ENCODE measurements around the gene SLC29A2. TPM values are rescaled to one million over a fixed set of nuclear protein-coding genes. Genes with fewer than 3 reads are reported as not detected.

SLC29A2 gene
- total RNA-seq, 4 donors from 2014 or later, result 7.5 to 32.4 (median 14.4) TPM

DNA sequence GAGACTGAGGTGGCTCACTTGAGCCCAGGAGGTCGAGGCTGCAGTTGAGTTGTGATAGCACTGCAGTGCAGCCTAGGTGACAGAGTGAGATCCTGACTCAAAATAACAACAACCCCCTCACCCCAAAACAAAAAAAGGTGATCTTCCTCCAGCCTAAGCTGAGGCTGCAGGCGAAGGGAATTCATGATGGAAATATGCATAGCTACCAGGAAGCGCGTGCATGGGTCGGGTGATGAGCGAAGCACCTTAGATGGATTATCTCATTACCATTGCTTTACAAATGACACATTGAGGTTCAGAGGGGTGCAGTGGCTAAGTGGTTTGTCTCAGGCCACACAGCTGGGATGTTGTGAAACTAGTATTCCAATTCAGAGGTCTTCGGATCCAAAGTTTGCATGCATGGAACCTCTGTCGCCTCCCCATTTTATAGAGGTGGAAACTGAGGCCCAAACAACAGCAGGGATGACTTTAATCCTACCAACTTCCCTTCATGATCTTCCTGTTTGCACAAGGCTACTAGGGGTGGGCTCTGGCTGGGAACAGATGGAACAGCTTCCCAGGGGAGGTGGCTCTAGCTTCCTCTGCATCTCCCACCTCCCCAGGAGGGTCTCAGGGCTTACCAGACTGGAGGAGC is 4.6 kb downstream of the SLC29A2 start:
- H3K4me3 ChIP-seq, result no peak overlapping the region
- H3K36me3 ChIP-seq, result no peaks in the 10 kb centered on the region

DNA sequence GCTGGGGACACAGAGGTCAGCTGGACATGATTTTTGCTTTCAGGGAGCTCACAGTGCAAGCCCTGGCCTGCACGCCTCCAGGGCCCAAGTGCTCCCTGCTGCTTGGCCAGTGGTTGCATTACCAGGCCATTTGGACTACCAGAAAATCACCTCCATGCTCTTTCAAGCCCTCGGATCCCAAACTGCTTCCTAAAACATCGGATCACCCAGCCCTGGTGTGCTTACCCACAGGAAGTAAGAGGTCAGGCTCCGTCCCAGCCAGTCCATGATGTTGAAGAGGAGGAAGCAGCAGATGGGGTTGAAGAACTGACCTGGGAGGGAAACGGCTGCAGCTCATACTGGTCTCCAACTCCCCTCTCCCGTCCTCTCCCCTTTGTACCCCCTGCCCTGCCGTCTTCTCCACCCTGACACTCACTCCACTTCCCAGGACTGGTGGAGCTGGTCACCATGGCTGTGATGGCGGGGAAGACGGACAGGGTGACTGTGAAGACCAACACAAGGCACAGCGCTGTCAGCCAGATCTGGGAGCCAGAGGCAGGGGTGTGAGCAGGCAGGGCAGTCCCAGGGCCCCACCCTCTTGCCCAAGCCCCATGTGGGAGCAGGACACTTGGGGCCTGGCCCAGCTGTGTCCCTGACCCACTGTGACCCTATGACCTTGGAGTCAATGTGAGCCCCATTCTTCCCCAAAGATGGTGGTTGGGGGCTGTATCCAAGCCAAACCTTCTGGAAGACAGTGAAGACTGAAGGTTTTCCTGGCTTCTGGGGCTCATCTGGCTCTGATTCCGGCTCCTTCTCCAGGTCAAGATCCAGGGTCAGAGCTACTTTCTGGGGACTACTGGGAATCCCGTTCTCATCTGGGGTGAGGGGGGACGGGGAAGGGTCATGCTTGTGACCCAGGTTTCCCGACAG is 5.6 kb downstream of the SLC29A2 start:
- no peak for TF ChIP-seq POLR2A (IDR thresholded peaks at IDR 0.05)
- TF ChIP-seq, protein P1, sequence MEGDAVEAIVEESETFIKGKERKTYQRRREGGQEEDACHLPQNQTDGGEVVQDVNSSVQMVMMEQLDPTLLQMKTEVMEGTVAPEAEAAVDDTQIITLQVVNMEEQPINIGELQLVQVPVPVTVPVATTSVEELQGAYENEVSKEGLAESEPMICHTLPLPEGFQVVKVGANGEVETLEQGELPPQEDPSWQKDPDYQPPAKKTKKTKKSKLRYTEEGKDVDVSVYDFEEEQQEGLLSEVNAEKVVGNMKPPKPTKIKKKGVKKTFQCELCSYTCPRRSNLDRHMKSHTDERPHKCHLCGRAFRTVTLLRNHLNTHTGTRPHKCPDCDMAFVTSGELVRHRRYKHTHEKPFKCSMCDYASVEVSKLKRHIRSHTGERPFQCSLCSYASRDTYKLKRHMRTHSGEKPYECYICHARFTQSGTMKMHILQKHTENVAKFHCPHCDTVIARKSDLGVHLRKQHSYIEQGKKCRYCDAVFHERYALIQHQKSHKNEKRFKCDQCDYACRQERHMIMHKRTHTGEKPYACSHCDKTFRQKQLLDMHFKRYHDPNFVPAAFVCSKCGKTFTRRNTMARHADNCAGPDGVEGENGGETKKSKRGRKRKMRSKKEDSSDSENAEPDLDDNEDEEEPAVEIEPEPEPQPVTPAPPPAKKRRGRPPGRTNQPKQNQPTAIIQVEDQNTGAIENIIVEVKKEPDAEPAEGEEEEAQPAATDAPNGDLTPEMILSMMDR (IDR thresholded peaks at IDR 0.05), result no peak
- TF ChIP-seq EP300 (IDR thresholded peaks at IDR 0.05; ENCODE audit: low read depth), result no peak
- Histone ChIP-seq H3K27me3 (peaks cover 3% of the 10 kb centered on the region), H3K4me3 (no peak overlapping the region), H3K9me3 (no peaks in the 10 kb centered on the region), H3K27ac (no peak overlapping the region), H3K4me1 (peaks cover 0 to 11% (median 6%) of the 10 kb centered on the region in 4 donors), H3K36me3 (no peaks in the 10 kb centered on the region)
- WGBS, 2 donors (ENCODE audit: low coverage in 1 of 2), result 80 to 82% methylated on average over 1 to 14 of the region's 14 CpGs
- intact Hi-C loops (cut with DNase I; ENCODE audit: low total_unique reads) (no loop called here), in situ Hi-C loops (cut with MboI; ENCODE audit: low pct_ligation_motif_present in 1 of 4, low pct_unique_long_range_greater_than_20kb in 1 of 4, low sequenced_read_pairs in 3 of 4) (no loop called here)
- no peak for DNase-seq

More for the DNA sequence above, 4.6 kb downstream of the SLC29A2 start:
- no peak for DNase-seq
- H3K9me3 ChIP-seq, result no peaks in the 10 kb centered on the region
- 91 to 97% methylated on average over 5 to 8 of the region's 8 CpGs for WGBS, 2 donors (ENCODE audit: low coverage in 1 of 2)
- in situ Hi-C loops (cut with MboI; ENCODE audit: low pct_ligation_motif_present in 1 of 4, low pct_unique_long_range_greater_than_20kb in 1 of 4, low sequenced_read_pairs in 3 of 4), result no loop called here
- peaks cover 0 to 19% (median 11%) of the 10 kb centered on the region in 4 donors for H3K4me1 ChIP-seq
- intact Hi-C loops (cut with DNase I; ENCODE audit: low total_unique reads), result no loop called here
- TF ChIP-seq POLR2A (IDR thresholded peaks at IDR 0.05), result no peak
- TF ChIP-seq, protein P1 (IDR thresholded peaks at IDR 0.05), result no peak
- TF ChIP-seq POLR2AphosphoS5 (IDR thresholded peaks at IDR 0.05), result no peak
- TF ChIP-seq EP300 (IDR thresholded peaks at IDR 0.05; ENCODE audit: low read depth), result no peak
- no peak overlapping the region for H3K27ac ChIP-seq
- H3K27me3 ChIP-seq, result peaks cover 7% of the 10 kb centered on the region

DNA sequence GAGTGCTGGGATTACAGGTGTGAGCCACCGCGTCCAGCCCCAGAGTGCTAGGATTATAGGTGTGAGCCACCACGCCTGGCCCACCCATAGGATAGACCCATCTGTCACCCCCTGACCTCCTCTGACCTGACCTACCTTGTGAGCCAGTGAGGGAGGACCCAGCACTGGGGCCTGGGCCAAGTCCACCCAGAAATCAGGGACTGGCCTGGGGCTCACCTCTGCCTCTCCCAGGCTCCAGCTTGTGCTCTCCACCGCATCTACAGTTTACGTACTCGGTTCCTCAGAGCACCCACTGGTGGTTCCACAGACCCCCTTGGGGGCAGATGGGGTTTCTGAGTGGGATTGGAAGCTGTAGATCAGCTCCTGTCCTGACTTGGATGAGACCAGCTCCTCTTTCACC is 6.4 kb downstream of the SLC29A2 start:
- DNase-seq, result no peak
- 94% methylated on average over 6 of the region's 6 CpGs; no CpG with 5 or more reads in 1 of the 2 donors for WGBS, 2 donors (ENCODE audit: low coverage in 1 of 2)
- TF ChIP-seq EP300 (IDR thresholded peaks at IDR 0.05; ENCODE audit: low read depth) (no peak), POLR2AphosphoS5 (IDR thresholded peaks at IDR 0.05) (no peak), POLR2A (IDR thresholded peaks at IDR 0.05) (no peak)
- TF ChIP-seq, protein P1 (IDR thresholded peaks at IDR 0.05), result no peak
- no peaks in the 10 kb centered on the region for H3K36me3 ChIP-seq
- H3K9me3 ChIP-seq, result no peaks in the 10 kb centered on the region
- no peaks in the 10 kb centered on the region for H3K27me3 ChIP-seq
- no peak overlapping the region for H3K27ac ChIP-seq
- H3K4me1 ChIP-seq, result peaks cover 0 to 7% (median 3%) of the 10 kb centered on the region in 4 donors
- in situ Hi-C loops (cut with MboI; ENCODE audit: low pct_ligation_motif_present in 1 of 4, low pct_unique_long_range_greater_than_20kb in 1 of 4, low sequenced_read_pairs in 3 of 4), result no loop called here
- no peak overlapping the region for H3K4me3 ChIP-seq
- intact Hi-C loops (cut with DNase I; ENCODE audit: low total_unique reads), result no loop called here

DNA sequence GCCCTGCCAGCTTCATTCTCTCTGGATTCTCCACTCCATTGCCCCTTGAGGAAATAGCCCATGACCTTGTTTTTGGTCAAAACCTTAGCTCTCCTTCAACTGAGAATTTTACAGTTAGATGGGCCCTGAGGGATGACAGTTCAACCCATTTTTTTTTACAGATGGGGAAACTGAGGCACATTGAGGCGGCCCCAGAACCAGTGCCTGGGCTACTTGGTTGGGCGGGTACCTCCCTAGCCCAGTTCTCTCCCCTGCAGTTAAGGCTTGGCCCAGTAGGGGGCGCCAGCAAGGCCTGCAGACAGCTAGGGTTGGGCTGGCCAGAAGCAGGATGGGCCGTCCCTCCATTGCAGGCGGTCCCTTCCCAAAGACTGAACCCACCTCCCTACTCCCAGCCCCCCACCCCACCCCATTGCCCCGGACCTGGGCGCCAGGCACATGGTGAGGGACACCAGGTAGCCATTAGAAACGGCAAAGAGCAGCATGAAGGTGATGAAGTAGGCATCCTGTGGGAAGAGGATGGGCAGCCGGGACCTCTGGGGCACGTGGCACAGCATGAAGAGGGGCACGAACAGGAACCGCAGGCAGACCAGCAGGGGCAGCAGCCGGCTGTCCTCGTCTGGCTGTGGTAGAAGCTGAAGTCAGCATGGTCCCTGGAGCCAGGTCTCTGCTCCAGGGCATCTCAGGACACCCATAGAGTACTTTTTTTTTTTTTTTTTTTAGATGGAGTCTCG is 7.6 kb downstream of the SLC29A2 start:
- Histone ChIP-seq H3K27me3 (no peaks in the 10 kb centered on the region), H3K9me3 (no peaks in the 10 kb centered on the region), H3K36me3 (no peaks in the 10 kb centered on the region), H3K4me3 (no peak overlapping the region), H3K4me1 (no peaks in the 10 kb centered on the region), H3K27ac (no peak overlapping the region)
- intact Hi-C loops (cut with DNase I; ENCODE audit: low total_unique reads), result no loop called here
- DNase-seq, result peak; percentile 74
- TF ChIP-seq POLR2AphosphoS5 (IDR thresholded peaks at IDR 0.05), result no peak
- TF ChIP-seq, protein P1 (IDR thresholded peaks at IDR 0.05), result peak; percentile 51 to 68 (median 64)
- TF ChIP-seq POLR2A (IDR thresholded peaks at IDR 0.05), result no peak
- TF ChIP-seq EP300 (IDR thresholded peaks at IDR 0.05; ENCODE audit: low read depth), result no peak
- in situ Hi-C loops (cut with MboI; ENCODE audit: low pct_ligation_motif_present in 1 of 4, low pct_unique_long_range_greater_than_20kb in 1 of 4, low sequenced_read_pairs in 3 of 4), result no loop called here
- WGBS, 2 donors (ENCODE audit: low coverage in 1 of 2), result 72 to 90% methylated on average over 4 to 15 of the region's 15 CpGs

All from transverse colon (tissue), 4 donors.